Fibroblast of lung (primary cell): ENCODE measurements around the gene PDE6A.

ENCODE experiments used
- CTCF ChIP-seq, 2 donors: IDR thresholded peaks in 1 of 2; conservative IDR thresholded peaks in 1 of 2; 1 replicate in 1 of 2; 2 replicates in 1 of 2; pipeline ENCODE4 v1.5.1; 2011 to 2012; ENCODE audit warnings: low read length in 2 of 2, control low read depth in 1 of 2, inconsistent platforms in 1 of 2, low read depth in 1 of 2, mild to moderate bottlenecking in 1 of 2
- EZH2 ChIP-seq: IDR thresholded peaks from 2 replicates; pipeline ENCODE4 v1.5.1; 2012; ENCODE audit warnings: low read length, control low read depth, mild to moderate bottlenecking; ENCODE audit errors: missing control alignments

GRCh38 chr5:149962601-149963300 lies 18.2 kb upstream of the PDE6A start:
- no peak for TF ChIP-seq CTCF (conservative IDR thresholded peaks at IDR 0.05 in 1 of 2, IDR thresholded peaks at IDR 0.05 in 1 of 2; ENCODE audit: low read depth in 1 of 2, low read length in 2 of 2)
- TF ChIP-seq EZH2, result no peak
